ENCODE results near the gene C1GALT1.
"Not testable (repeated sequence)": the region's sequence is repeated elsewhere in the genome, so short reads cannot be mapped to it uniquely, and the experiment has no call there.

C1GALT1 gene

DNA sequence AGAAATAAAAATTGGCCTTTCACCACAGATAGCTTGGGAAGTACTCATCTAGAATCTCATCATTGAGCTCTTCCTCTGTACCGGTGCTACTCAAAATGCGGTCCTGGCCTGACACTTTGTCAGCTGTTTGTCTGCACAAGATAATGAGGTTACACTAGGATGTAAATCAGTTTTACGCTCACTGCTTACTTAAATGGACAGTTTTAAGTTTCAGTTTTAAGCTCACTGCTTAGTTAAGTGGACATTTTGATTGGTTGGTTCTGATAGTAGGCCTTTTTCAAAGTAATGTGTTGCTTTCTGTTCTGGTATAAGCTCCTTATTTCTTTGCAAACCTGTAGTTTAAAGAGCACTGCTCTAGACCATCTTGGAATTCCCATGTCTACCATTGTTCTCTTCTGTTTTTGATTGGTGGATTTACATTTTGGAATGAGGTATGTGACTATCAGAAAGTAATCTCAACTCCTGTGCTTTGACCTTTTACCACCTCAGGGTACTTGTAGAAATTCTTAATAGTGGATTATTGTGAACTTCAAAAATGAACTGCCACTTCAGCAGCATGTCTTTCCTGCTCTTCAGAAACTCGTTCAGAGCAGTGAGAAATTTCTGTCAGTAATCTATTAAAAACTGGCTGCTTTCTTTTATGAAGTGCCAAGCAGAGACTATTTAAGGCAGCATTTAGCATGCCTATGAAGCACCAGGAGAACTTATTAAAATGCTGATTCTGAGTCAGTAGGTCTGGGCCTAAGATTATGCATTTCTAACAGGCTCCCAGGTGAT lies 55.0 kb downstream of the C1GALT1 start:
- DNase-seq (ENCODE audit: low read depth), result no peak

DNA sequence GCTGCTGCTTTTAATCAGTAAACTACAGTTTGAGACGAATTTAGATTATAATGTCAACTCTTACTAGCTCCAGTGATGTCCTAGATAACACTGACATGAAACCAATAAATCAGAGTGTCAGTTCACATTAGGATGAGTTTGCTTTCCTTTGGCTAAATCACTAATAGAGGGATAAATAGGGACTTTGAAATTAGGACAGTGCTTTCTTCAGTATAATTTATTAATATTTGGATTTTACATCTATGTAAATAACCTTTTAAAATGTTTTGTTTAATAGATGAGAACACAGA lies 55.6 kb downstream of the C1GALT1 start:
- no peak for DNase-seq (ENCODE audit: low read depth)

DNA sequence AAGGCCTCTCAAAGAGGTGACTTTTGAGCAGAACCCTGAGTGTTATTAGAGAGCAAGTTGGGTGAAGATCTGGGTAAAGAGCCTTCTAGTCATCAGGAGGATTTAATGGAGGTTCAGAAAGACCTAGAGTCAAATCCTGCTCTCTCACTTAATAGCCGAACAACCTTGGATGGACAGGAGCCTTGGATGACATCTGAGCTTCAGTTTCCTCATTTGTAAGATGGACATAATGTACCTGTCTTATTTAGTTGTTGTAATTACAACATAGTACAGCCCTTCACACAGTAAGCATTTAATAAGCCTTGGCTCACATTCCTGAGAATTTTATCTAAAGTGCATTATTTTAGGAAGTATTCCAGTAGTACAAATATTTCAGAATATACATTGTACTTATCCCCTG lies 57.0 kb downstream of the C1GALT1 start:
- DNase-seq (ENCODE audit: low read depth), result no peak

DNA sequence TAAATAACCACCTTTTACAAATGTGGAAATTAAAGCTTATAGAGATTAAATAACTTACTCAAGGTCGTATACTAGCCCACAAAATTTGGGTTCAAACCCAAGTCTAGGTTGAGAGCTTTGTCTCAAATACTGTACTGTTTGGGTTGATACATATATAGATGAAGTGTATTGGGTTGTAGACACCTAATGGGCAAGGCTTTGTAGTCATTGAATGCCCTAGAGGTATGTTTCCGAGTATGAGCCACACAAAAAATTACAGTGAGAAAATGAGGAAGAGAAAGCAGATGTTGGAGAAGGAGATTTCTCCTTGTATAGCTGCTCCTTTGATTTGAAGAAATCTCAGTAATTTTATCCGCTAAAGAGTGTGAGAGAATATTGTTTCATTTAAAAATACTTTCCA lies 60.6 kb downstream of the C1GALT1 start:
- DNase-seq (ENCODE audit: low read depth), result no peak

DNA sequence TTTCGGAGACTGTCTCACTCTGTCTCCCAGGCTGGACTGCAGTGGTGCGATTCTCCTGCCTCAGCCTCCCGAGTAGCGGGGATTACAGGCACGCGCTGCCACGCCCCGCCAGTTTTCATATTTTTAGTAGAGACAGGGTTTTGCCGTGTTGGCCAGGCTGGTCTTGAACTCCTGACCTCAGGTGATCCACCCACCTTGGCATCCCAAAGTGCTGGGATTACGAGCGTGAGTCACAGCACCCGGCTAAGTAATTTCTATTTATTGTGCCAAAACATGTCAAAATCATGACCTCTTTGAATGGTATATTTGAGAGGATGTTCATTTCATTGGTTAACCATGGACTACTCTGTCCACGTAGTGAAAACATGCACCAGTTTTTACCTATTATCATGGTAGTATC lies 62.9 kb downstream of the C1GALT1 start:
- DNase-seq (ENCODE audit: low read depth), result not testable (repeated sequence)

DNA sequence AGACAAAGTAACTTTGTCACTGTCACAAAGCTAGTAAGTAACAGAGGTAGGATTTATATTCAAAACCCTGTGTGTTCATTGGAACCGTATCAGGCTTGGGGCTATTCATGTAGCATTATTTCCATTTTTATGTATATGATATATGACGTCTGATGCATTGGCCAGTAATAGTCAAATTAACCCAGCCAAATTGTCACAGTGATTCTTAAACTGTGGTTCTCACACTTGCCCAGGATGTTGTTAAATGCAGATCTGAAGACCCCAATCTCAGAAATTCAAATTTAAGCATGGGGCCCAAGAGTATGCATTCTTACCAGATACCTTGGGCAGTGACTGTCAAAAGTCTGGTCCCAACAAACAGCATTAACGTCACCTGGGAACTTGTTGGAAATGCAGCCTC lies 63.9 kb downstream of the C1GALT1 start:
- no peak for DNase-seq (ENCODE audit: low read depth)

DNA sequence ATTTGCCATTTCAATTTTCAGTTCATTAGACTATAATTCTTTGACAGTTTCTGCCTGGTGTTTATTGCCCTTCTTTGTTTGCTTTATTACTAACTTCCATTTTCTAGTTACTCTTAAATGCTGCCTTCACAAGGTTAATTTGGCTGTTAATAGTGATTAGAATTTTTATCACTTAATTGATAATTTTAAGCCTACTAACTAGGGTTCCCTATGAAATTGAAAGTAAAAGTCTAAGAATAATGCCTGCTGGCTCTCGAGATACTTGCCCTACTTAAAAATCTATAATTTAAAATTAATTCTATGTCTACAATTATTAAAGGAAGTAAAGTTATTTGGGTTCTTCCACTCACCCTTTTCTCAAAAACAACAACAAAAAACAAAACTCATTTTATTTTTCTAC lies 65.3 kb downstream of the C1GALT1 start:
- no peak for DNase-seq (ENCODE audit: low read depth)

DNA sequence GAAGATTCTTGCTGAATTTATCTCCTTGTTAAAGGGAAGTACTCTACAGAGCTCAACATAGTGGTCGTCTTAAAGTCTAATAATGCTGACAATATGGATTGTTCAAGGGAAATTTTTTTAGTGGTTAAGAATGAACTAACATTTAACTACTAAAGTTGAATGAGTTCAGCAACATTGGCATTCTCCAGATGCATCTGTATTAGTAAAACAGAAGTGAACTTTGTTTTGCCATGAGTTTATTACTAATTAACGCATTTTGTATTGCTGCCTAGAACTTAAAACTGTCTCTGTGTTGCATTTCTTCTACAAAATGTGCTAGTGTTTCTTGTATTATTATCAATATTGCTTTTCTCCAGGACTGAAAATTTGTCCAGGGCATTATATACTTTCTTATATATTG lies 67.5 kb downstream of the C1GALT1 start:
- no peak for DNase-seq (ENCODE audit: low read depth)

DNA sequence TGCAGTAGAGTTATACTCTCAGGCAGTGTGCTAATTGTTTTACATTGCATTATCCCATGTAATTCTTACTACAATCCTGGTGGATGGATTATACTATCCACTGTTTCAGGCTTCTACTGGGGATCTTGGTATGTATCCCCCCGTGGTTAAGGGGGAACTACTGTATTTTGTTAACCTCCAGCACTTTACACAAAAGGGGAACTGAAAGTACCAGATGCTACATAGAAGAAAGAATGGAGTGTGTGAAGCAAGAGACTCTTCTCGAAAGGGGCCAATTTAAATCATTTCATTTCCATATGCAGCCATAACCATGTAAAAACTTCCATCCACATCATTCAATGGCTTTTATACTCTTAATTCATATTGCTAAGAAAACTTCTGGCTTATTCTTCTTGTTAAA lies 69.4 kb downstream of the C1GALT1 start:
- no peak for DNase-seq (ENCODE audit: low read depth)

DNA sequence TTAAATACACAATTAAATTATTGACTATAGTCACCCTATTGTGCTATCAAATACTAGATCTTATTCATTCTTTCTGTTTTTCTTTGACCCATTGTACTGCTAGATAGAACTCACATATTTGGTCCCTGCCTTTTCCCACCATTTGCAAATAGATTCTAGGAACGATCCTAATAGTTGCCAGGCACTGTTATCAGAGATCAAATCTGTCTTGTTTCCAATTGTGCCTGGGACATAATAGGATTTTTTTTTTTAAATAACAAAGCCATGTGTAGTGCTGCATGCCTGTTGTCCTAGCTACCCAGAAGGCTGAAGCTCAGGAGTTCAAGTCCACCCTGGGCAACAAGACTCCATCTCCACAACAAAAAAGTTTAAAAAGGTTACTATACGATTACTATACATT lies 72.0 kb downstream of the C1GALT1 start:
- DNase-seq (ENCODE audit: low read depth), result no peak

DNA sequence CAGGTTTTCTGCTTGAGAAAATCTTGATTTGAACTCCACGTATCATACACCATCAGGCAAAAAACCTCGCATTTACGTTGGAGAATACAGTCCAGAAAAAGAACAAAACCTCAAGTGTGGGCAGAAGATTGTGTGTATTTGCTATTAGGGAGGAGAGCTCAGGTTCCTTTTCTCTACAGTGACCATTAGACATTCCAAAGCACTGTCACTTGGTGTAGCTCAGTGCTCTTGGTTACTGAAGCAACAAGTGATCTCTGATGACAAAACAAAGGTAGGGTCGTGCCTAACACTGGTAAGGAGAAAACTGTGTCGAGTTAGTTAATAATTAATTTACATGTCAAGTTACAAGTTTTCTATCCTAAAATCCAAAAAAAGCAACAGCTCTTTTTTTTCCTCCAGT lies 72.6 kb downstream of the C1GALT1 start:
- DNase-seq (ENCODE audit: low read depth), result no peak

DNA sequence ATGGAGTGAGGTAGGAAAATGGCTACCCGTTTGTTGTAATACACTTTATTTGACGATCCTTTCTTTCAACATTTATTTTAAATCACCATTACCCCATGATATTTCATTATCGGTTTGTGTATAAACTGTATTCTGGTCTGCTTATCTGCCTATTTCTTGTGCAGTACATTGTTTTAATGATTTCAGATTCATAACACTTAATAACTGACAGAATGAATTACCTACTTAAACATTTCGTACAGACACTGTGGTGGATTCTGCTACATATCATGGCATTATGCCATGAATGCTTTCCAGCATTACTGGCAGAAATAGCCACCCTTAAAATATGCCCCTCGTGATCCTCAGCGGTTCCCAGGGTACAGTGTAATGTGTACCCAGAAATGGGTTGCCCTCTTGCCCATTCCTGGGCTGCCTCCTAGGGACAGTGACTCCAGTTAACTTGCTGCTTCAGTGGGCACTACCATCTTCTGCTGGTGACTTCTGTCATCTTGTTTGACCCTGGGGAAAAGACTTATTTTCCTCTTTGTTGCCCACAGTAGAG lies 74.5 kb downstream of the C1GALT1 start:
- DNase-seq (ENCODE audit: low read depth), result no peak

DNA sequence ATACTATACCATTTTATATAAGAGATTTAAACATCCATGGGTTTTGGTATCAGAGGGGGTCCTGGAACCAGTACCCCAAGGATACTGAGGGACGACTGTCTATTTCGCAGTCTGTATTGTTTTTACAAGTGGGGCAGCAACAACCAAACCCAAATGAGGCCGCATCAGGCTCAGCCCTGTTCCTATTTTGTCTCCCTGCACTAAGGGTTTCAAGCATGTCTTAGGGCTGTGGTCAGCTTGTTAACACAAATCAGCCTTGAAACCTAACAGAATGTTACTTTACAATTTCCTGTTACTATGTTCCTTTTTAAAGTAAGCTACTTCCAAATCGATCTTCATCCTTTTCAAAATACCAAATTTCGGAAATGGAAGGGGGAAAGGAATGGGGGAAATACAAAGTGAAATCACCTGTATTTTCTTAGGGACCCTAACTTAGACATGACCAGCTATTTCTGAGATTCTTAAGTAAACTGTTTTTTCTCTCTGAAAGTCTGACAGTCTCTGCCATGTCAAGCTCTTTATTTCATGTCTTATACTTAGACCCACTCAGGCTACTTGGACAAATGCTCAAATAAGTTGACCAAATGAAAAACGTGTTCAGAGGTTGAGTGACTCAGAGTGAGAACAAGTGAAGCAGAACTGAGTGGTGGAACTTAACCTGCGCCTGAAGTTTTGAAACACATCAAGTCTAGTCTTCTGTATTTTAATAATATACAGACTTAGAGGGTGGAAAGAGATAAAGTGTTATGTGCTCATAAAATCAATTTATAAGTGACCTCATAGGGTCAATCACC lies 75.8 kb downstream of the C1GALT1 start:
- DNase-seq (ENCODE audit: low read depth), result no peak

DNA sequence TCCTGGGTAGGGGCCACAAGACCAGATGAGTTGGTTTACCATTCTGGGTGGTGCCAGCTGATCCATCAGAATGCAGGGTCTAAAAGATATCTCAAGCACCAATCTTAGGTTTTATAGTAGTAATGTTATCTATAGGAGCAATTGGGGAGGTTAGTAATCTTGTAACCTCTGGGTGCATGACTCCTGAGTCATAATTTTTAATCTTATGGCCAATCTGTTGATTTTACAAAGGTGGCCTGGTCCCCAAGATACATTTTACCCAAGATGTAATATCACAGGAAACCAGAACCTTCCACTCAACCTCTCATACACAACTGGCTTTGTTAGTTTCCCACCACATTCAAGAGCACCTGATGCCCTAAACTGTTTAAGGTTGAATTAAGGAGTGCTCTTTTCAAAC lies 79.5 kb downstream of the C1GALT1 start:
- no peak for DNase-seq (ENCODE audit: low read depth)

DNA sequence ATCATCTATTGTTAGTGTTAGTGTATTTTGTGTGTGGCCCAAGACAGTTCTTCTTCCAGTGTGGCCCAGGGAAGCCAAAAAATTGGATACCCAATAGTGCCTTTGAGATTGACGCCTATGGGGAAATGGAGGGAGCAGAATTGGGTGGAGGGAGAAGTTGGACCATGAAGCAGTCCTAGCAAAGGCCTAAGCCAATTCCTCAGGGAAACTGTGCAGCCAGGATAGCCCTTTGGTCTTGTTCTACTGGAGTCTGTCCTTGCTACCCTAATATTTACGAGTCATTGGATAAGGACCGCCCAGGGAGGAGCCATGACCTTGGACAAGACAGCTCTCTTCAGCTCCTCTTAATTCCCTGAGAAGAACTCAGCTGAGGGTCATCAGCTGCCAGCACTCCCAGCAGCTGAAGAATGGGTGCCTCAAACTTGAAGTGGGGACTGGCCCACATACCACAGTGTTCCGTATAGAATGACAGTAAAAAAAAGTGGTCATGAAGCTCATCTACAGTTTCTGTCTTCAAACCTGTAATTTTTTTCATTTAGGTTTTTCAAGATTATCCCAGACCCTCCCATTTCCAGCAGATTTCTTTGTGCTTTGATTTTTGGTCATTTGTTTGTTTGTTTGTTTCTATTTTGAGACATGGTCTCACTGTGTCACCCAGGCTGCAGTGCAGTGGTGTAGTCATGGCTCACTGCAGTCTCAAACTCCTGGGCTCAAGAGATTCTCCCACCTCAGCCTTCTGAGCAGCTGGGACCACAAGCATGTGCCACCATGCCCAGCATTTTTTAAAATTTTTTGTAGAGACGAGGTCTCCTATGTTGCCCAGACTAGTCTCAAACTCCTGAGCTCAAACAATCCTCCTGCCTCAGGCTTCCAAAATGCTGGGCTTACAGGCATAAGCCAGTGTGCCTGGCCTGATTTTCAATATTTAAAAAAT lies 81.2 kb downstream of the C1GALT1 start:
- no peak for DNase-seq (ENCODE audit: low read depth)

DNA sequence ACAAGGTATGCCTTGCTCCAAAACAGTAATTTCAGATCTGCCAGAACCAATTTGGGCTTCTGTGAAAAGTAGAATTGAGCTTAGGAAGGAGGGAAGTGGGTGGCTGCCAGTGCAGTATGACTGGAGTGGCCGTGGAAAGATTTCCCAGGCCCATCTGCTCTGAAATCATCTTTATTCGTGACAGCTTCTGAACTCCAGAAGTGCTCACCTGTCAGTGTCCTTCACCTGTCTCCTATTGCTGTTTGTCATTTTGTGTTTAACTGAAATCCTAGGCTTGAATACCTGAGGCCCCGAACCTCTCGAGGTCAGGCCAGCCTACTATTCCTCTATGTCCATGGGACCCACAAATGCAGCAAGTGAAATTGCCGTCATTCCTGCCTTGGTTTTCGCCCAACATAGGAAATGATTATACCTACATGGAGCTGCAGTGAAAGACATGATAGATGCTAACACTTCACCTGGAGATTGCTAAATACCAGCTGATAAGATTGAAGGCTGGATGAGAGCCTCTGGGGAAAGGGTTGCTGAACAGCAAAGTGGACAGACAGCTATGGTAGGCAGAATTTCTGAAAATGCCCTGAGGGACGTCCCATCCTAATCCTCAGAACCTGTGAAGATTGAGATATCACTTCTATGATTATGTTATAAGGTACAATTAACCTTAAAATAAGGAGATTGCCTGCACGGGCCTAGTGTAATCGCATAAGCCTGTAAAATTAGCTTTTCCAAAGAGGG lies 82.1 kb downstream of the C1GALT1 start:
- no peak for DNase-seq (ENCODE audit: low read depth)

DNA sequence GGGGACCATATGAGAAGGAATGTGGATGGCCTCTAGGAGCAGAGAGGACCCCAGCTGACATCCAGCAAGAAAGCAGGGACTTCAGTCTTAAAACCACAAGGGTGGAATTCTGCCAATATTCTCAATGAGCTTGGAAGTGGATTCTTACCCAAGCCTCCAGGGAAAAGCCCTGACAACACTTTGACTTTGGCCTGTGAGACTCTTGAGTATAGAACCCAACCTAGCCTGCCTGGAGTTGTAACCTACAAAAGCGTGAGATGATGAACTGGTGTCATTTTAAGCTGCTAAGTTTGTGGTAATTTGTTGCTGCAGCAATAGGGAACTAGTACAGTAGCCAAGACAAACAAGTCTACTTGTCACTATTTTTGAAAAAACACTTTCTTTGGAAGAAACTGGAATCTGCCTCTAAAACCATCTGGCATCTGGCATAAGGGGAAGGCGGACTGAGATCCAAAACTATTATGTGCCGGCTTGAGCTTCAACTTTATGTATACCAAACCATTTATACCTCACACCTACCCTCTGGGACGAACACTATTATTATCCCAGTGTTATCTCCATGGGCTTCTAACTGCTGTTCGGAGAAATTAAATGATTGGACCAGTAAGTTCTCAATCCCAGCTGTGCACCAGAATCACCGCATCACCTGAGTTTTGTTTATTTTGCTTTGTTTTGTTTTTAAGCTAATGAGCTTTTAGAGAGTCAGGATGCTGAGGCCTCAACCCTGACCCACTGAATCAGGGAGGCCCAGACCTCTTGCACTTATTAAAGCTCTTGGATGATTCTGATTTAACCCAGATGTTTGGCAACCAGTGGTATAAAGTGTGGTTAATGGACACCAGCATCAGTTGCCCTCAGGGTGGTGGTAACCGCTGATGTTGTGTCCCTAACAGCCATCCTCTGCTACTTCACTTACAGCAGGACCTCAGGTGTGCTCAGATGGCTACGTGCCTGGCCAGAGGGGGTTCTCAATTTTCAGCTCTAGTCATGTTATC lies 83.0 kb downstream of the C1GALT1 start:
- no peak for DNase-seq (ENCODE audit: low read depth)

DNA sequence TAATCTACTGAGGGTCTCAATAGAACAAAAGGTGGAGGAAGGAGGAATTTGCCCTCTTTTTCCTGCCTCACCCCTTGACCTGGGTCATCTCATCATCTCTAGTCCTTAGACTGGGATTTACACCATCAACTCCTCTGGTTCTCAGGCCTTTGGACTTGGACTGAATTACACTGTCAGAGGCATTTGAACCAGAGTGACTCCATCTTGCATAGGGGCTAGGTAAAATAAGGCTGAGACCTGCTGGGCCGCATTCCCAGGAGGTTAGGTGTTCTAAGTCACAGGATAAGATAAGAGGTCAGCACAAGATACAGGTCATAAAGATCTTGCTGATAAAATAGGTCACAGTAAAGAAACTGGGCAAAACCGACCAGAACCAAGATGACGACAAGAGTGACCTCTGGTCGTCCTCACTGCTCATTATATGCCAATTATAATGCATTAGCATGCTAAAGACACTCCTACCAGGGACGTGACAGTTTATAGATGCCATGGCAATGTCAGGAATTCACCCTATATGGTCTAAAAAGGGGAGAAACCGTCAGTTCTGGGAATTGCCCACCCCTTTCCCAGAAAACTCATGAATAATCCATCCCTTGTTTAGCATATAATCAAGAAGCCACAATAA lies 84.0 kb downstream of the C1GALT1 start:
- no peak for DNase-seq (ENCODE audit: low read depth)

DNA sequence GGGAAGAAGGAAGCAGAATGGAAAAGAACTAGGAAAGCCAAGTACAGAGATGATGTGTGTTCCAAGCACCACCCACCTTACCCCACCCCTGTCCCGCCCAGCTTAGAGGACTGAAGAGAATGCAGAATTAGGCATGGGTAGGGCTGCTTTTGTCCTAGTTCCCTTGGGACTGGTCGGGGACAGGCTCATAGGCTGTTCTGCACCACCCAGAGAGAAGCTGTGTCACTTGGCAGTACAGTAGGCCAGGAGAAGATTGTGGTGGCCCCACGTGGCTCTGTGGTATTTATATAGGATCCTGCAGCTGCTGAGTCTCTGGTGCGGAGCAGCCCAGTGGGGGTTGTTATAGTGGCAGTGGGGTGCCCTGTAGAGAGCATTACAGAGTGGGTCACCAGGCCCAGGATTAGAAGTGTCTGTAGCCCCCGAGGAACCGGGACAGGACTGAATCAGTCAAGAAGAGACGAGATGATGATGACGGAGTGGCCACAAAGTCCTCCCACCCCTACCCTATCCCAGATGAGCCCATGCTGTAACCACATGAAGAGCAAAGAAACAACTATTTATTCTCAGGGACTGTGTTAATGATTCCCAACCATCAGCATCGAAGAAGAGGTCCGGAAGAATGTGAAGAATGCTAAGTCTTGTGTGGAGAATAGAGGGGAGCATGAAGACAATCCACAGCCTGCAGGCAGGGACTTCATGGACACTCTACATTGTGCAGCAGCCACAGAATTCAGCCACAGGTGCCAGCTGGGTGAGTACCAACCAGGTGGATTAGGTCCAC lies 88.9 kb downstream of the C1GALT1 start:
- no peak for DNase-seq (ENCODE audit: low read depth)
